ENCODE results near the gene NTM.

DNA sequence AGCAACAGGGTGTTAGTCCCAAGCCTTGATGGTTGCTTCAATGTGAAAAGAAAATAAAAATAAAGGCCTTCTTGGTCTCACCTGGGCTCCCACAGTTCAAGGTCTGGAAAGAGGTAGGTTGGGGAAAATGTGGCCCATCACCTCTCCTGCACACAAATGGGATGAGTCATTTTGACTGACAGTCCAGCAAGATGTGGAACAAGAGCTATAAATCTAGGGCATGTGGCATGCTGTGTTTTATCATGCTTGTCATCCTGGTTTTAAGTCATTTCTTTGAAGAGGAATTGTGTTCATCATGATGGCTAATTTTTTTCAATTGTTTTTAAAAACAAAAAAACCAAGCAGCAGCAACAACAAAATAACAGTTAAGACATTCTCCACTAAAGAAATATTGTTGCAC lies 503.7 kb downstream of the NTM start:
- TF ChIP-seq, protein P1, sequence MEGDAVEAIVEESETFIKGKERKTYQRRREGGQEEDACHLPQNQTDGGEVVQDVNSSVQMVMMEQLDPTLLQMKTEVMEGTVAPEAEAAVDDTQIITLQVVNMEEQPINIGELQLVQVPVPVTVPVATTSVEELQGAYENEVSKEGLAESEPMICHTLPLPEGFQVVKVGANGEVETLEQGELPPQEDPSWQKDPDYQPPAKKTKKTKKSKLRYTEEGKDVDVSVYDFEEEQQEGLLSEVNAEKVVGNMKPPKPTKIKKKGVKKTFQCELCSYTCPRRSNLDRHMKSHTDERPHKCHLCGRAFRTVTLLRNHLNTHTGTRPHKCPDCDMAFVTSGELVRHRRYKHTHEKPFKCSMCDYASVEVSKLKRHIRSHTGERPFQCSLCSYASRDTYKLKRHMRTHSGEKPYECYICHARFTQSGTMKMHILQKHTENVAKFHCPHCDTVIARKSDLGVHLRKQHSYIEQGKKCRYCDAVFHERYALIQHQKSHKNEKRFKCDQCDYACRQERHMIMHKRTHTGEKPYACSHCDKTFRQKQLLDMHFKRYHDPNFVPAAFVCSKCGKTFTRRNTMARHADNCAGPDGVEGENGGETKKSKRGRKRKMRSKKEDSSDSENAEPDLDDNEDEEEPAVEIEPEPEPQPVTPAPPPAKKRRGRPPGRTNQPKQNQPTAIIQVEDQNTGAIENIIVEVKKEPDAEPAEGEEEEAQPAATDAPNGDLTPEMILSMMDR (IDR thresholded peaks at IDR 0.05): no peak
- no peak for TF ChIP-seq POLR2A (IDR thresholded peaks at IDR 0.05)

Measured in Peyer's patch (tissue), 4 donors.